ENCODE data around the gene SLC13A3. TPM values are rescaled to one million over a fixed set of nuclear protein-coding genes. Genes with fewer than 3 reads are reported as not detected.

The SLC13A3 gene
- total RNA-seq, 1 experiment from 2014 or later, result 9.1 TPM

- H3K27me3 ChIP-seq (ENCODE audit: insufficient read depth, low read depth), result no peaks in the 10 kb centered on the region
- no peaks in the 10 kb centered on the region for H4K20me1 ChIP-seq (ENCODE audit: insufficient read depth)
- intact Hi-C loops (cut with micrococcal nuclease; ENCODE audit: unreplicated experiment), result no loop called here
- H2AFZ ChIP-seq, result no peak overlapping the region
- BruUV-seq (replicated peaks), result no TSS peak
- peaks cover 13% of the 10 kb centered on the region for H3K4me1 ChIP-seq (replicated peaks; ENCODE audit: insufficient read depth)
- no peak overlapping the region for H3K27ac ChIP-seq
- ChIA-PET POLR2A (ENCODE audit: unreplicated experiment) (no interaction called here), CTCF (no interaction called here)
- H3K4me3 ChIP-seq, result no peak overlapping the region
- H3K36me3 ChIP-seq (ENCODE audit: low read depth), result no peaks in the 10 kb centered on the region
- H3K9me3 ChIP-seq (ENCODE audit: insufficient read depth, low read depth), result no peaks in the 10 kb centered on the region
- H3K79me2 ChIP-seq (ENCODE audit: low read depth), result no peaks in the 10 kb centered on the region
- H3F3A ChIP-seq (ENCODE audit: insufficient read depth, low read depth), result no peaks in the 10 kb centered on the region
- no peak overlapping the region for H3K4me2 ChIP-seq
- DNase-seq, result no peak
- H3K9me2 ChIP-seq (ENCODE audit: insufficient read depth), result no peaks in the 10 kb centered on the region
- TF ChIP-seq EZH2 (IDR thresholded peaks at IDR 0.05; ENCODE audit: low read depth) (no peak), CTCF (conservative IDR thresholded peaks at IDR 0.05) (no peak)
Measured at GRCh38 chr20:46638134-46638897, 12.9 kb downstream of the SLC13A3 start.

GRCh38 chr20:46637427-46638133 lies 13.7 kb downstream of the SLC13A3 start:
- Histone ChIP-seq H3K27me3 (ENCODE audit: insufficient read depth, low read depth) (no peaks in the 10 kb centered on the region), H4K20me1 (ENCODE audit: insufficient read depth) (no peaks in the 10 kb centered on the region), H3F3A (ENCODE audit: insufficient read depth, low read depth) (no peaks in the 10 kb centered on the region), H3K36me3 (ENCODE audit: low read depth) (no peaks in the 10 kb centered on the region), H3K27ac (no peak overlapping the region), H2AFZ (no peak overlapping the region), H3K4me1 (replicated peaks; ENCODE audit: insufficient read depth) (peaks cover 13% of the 10 kb centered on the region), H3K79me2 (ENCODE audit: low read depth) (no peaks in the 10 kb centered on the region), H3K4me2 (no peak overlapping the region), H3K9me3 (ENCODE audit: insufficient read depth, low read depth) (no peaks in the 10 kb centered on the region), H3K9me2 (ENCODE audit: insufficient read depth) (no peaks in the 10 kb centered on the region), H3K4me3 (no peak overlapping the region)
- POLR2A ChIA-PET (ENCODE audit: unreplicated experiment), result interaction anchor here (0.6 kb wide), 1 partner anchor 13 kb away, joined by 3 read pairs; the partner anchor contains the start of gene SLC13A3
- no peak for DNase-seq
- CTCF ChIA-PET, result no interaction called here
- TF ChIP-seq CTCF (conservative IDR thresholded peaks at IDR 0.05) (no peak), EZH2 (IDR thresholded peaks at IDR 0.05; ENCODE audit: low read depth) (no peak)
- intact Hi-C loops (cut with micrococcal nuclease; ENCODE audit: unreplicated experiment), result no loop called here
- no TSS peak for BruUV-seq (replicated peaks)

- BruUV-seq (replicated peaks), result no TSS peak
- H3K9me2 ChIP-seq (ENCODE audit: insufficient read depth), result no peaks in the 10 kb centered on the region
- H3K4me3 ChIP-seq, result no peak overlapping the region
- no peak overlapping the region for H3K4me2 ChIP-seq
- H4K20me1 ChIP-seq (ENCODE audit: insufficient read depth), result no peaks in the 10 kb centered on the region
- ChIA-PET CTCF (no interaction called here), POLR2A (ENCODE audit: unreplicated experiment) (interaction anchor here (0.6 kb wide), 1 partner anchor 14 kb away, joined by 3 read pairs; the partner anchor contains the start of gene SLC13A3)
- H2AFZ ChIP-seq, result no peak overlapping the region
- no peaks in the 10 kb centered on the region for H3F3A ChIP-seq (ENCODE audit: insufficient read depth, low read depth)
- no peak for DNase-seq
- H3K9me3 ChIP-seq (ENCODE audit: insufficient read depth, low read depth), result no peaks in the 10 kb centered on the region
- H3K27me3 ChIP-seq (ENCODE audit: insufficient read depth, low read depth), result no peaks in the 10 kb centered on the region
- no peaks in the 10 kb centered on the region for H3K36me3 ChIP-seq (ENCODE audit: low read depth)
- peaks cover 13% of the 10 kb centered on the region for H3K4me1 ChIP-seq (replicated peaks; ENCODE audit: insufficient read depth)
- H3K27ac ChIP-seq, result no peak overlapping the region
- TF ChIP-seq EZH2 (IDR thresholded peaks at IDR 0.05; ENCODE audit: low read depth) (no peak), CTCF (conservative IDR thresholded peaks at IDR 0.05) (no peak)
- intact Hi-C loops (cut with micrococcal nuclease; ENCODE audit: unreplicated experiment), result no loop called here
- no peaks in the 10 kb centered on the region for H3K79me2 ChIP-seq (ENCODE audit: low read depth)
Measured at GRCh38 chr20:46637020-46637419, 14.2 kb downstream of the SLC13A3 start.

Data from PC-9 (cell line).